Measurements from ENCODE around the gene FABP2. TPM values are rescaled to one million over a fixed set of nuclear protein-coding genes. Genes with fewer than 3 reads are reported as not detected.
"Not testable (repeated sequence)": the region's sequence is repeated elsewhere in the genome, so short reads cannot be mapped to it uniquely, and the experiment has no call there.

The FABP2 gene
- total and polyA plus RNA-seq, 3 donors from 2014 or later = not detected

GRCh38 chr4:119348169-119348568 is 26.2 kb upstream of the FABP2 start:
- H3K27ac ChIP-seq; H3K4me3 ChIP-seq; H3K4me1 ChIP-seq; intact Hi-C loops (cut with DNase I; ENCODE audit: low total_unique reads); DNase-seq; H3K27me3 ChIP-seq; H3K9me3 ChIP-seq; H3K36me3 ChIP-seq (ENCODE audit: low read depth, missing control alignments): not testable (repeated sequence)
- WGBS, 2 donors = 75 to 90% methylated on average over 1 of the region's 1 CpG

GRCh38 chr4:119343293-119343692 is 21.4 kb upstream of the FABP2 start:
- H3K27ac ChIP-seq; intact Hi-C loops (cut with DNase I; ENCODE audit: low total_unique reads); H3K27me3 ChIP-seq; H3K4me1 ChIP-seq; H3K9me3 ChIP-seq; DNase-seq; H3K36me3 ChIP-seq (ENCODE audit: low read depth, missing control alignments); H3K4me3 ChIP-seq: not testable (repeated sequence)
- no CpG with 5 or more reads among the region's 2 CpGs for WGBS, 2 donors

GRCh38 chr4:119339895-119340294 is 18.0 kb upstream of the FABP2 start:
- H3K4me3 ChIP-seq; H3K4me1 ChIP-seq; H3K27ac ChIP-seq; H3K27me3 ChIP-seq; DNase-seq; intact Hi-C loops (cut with DNase I; ENCODE audit: low total_unique reads); H3K9me3 ChIP-seq; H3K36me3 ChIP-seq (ENCODE audit: low read depth, missing control alignments): not testable (repeated sequence)

GRCh38 chr4:119337010-119337409 is 15.1 kb upstream of the FABP2 start:
- TF ChIP-seq POLR2A (IDR thresholded peaks at IDR 0.05) (no peak), CTCF (IDR thresholded peaks at IDR 0.05) (no peak)
- H3K27ac ChIP-seq = no peak overlapping the region
- H3K36me3 ChIP-seq (ENCODE audit: low read depth, missing control alignments) = no peaks in the 10 kb centered on the region
- H3K9me3 ChIP-seq = no peaks in the 10 kb centered on the region
- DNase-seq = no peak
- intact Hi-C loops (cut with DNase I; ENCODE audit: low total_unique reads) = no loop called here
- 58 to 69% methylated on average over 1 of the region's 1 CpG for WGBS, 2 donors
- H3K4me1 ChIP-seq = no peaks in the 10 kb centered on the region
- H3K4me3 ChIP-seq = no peak overlapping the region
- H3K27me3 ChIP-seq = no peaks in the 10 kb centered on the region

- H3K27me3 ChIP-seq; H3K36me3 ChIP-seq (ENCODE audit: low read depth, missing control alignments); intact Hi-C loops (cut with DNase I; ENCODE audit: low total_unique reads); H3K4me3 ChIP-seq; DNase-seq; H3K4me1 ChIP-seq; H3K27ac ChIP-seq; H3K9me3 ChIP-seq: not testable (repeated sequence)
- 88 to 93% methylated on average over 2 to 3 of the region's 4 CpGs for WGBS, 2 donors
These were observed 14.5 kb upstream of the FABP2 start for GRCh38 chr4:119336332-119336979.

GRCh38 chr4:119329835-119330620 is 8.1 kb upstream of the FABP2 start:
- 47 to 60% methylated on average over 2 of the region's 2 CpGs for WGBS, 2 donors
- Histone ChIP-seq H3K36me3 (ENCODE audit: low read depth, missing control alignments) (no peaks in the 10 kb centered on the region), H3K9me3 (no peaks in the 10 kb centered on the region), H3K4me3 (no peak overlapping the region), H3K27me3 (no peaks in the 10 kb centered on the region), H3K4me1 (no peaks in the 10 kb centered on the region), H3K27ac (no peak overlapping the region)
- intact Hi-C loops (cut with DNase I; ENCODE audit: low total_unique reads) = no loop called here
- DNase-seq = no peak
- TF ChIP-seq CTCF (IDR thresholded peaks at IDR 0.05) = no peak
- TF ChIP-seq POLR2A (IDR thresholded peaks at IDR 0.05) = no peak

- DNase-seq = no peak
- H3K9me3 ChIP-seq = no peaks in the 10 kb centered on the region
- H3K27me3 ChIP-seq = no peaks in the 10 kb centered on the region
- TF ChIP-seq CTCF (IDR thresholded peaks at IDR 0.05) = no peak
- TF ChIP-seq POLR2A (IDR thresholded peaks at IDR 0.05) = no peak
- no peaks in the 10 kb centered on the region for H3K36me3 ChIP-seq (ENCODE audit: low read depth, missing control alignments)
- H3K27ac ChIP-seq = no peak overlapping the region
- intact Hi-C loops (cut with DNase I; ENCODE audit: low total_unique reads) = no loop called here
- no peaks in the 10 kb centered on the region for H3K4me1 ChIP-seq
- no peak overlapping the region for H3K4me3 ChIP-seq
- WGBS, 2 donors = 82 to 90% methylated on average over 2 of the region's 2 CpGs
These were observed 6.8 kb upstream of the FABP2 start for GRCh38 chr4:119328695-119329094.

Measured in testis (tissue), 3 donors.